Epithelial cell of alveolus of lung (primary cell): ENCODE results near the gene TARS2. TPM values are rescaled to one million over a fixed set of nuclear protein-coding genes. Genes with fewer than 3 reads are reported as not detected.

Experiments used
- total RNA-seq: library from RNA; depleted of rRNA; stranded (reverse); fragments of >200 nt; gene quantifications from 2 replicates; pipeline ENCODE4 v1.2.1, GENCODE V29; 2015

Gene TARS2
- 16.7 and 17.0 TPM in 2 replicates for total RNA-seq

GRCh38 chr1:150486966-150487762 is at the start of gene TARS2:
TSS of gene TARS2 (plus strand) at chr1:150487419. CDS start at chr1:150487451, 32 bp downstream.

GRCh38 chr1:150507912-150508864 is 21.0 kb downstream of the TARS2 start, which contains the start of gene ECM1:
TSS of gene ECM1 (plus strand) at chr1:150508109. CDS start at chr1:150508210, 101 bp downstream.

DNA sequence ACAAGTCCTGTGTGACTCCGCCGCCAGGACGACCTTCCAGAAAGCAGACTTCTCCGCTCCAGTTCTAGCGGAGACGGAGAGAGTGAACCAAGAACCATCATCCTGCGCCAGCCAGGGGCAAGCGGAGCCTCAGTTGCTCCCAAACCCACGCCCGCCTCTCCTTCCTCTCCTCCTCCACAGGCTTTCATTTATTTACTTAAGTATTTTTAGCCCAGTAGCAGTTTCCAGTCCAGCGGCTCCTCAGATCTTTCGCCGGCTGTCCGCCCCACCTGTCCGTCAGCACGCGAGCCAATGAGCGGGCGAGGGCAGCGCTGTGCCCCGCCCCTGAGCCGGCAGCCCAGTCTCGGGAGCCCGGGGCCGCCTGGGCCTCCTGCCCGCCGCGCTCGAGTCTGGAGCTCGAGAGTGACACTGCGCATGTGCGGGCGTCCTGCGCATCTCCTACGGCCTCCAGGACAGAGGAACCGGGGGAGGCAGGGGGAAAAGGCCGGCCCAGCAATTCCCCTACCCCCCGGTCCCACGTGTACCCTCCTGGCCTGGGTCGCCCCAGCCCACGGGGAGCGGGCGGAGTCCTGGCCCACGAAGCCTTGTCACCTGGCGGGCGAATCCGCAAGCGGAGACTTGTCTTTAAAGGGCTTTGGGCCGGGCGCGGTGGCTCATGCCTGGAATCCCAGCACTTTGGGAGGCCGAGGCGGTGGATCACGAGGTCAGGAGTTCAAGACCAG is 28.3 kb downstream of the TARS2 start, which contains the start of gene FALEC:
TSS of gene FALEC (plus strand) at position 425 of the 722 bp plus-strand sequence.

GRCh38 chr1:150548632-150549495 is 61.6 kb downstream of the TARS2 start, which contains the start of gene ADAMTSL4:
TSS of gene ADAMTSL4 (plus strand) at chr1:150549408. CDS start at chr1:150552289, 2,881 bp downstream.

Other genes with a start within 250 kb of the TARS2 start
- gene CA14, start 229.6 kb upstream of the TARS2 start, total RNA-seq: not detected in 2 replicates
- gene APH1A, start 218.4 kb upstream of the TARS2 start, total RNA-seq: 98.3 and 113 TPM in 2 replicates
- 9.4 and 17.2 TPM in 2 replicates for gene C1orf54, start 214.6 kb upstream of the TARS2 start, total RNA-seq
- gene CIART, start 204.9 kb upstream of the TARS2 start, total RNA-seq: 1.3 and 6.6 TPM in 2 replicates
- 44.1 and 55.3 TPM in 2 replicates for gene MRPS21, start 193.6 kb upstream of the TARS2 start, total RNA-seq
- gene PRPF3, start 165.9 kb upstream of the TARS2 start, total RNA-seq: 20.7 and 26.7 TPM in 2 replicates
- gene RPRD2, start 123.3 kb upstream of the TARS2 start, total RNA-seq: 8.5 and 17.6 TPM in 2 replicates
- 35.9 and 77.4 TPM in 2 replicates for gene ECM1, start 20.7 kb downstream of the TARS2 start, total RNA-seq
- gene FALEC, start 28.3 kb downstream of the TARS2 start, total RNA-seq: not detected in 2 replicates
- 9.4 and 70.6 TPM in 2 replicates for gene ADAMTSL4, start 62.0 kb downstream of the TARS2 start, total RNA-seq
- 187 and 309 TPM in 2 replicates for gene MCL1, start 92.2 kb downstream of the TARS2 start, total RNA-seq
- gene ENSA, start 142.2 kb downstream of the TARS2 start, total RNA-seq: 80.5 and 123 TPM in 2 replicates
- gene GOLPH3L, start 209.7 kb downstream of the TARS2 start, total RNA-seq: 16.0 and 18.1 TPM in 2 replicates
- gene HORMAD1, start 233.5 kb downstream of the TARS2 start, total RNA-seq: 0.26 TPM in 1 of 2 replicates, not detected in the other